Thyroid gland (tissue), 4 donors: ENCODE measurements around the gene ADGRB3. TPM values are rescaled to one million over a fixed set of nuclear protein-coding genes. Genes with fewer than 3 reads are reported as not detected.

Source experiments
- DNase-seq, 2 donors: peaks; one replicate each; pipeline ENCODE4 v3.0.0-alpha.2; 2019
- H3K27ac ChIP-seq, 3 donors: fragments of 200-600 bp; sonication (generic); 1 replicate in 2 of 3; 2 replicates in 1 of 3; pipeline ENCODE4 v1.5.1; 2016 to 2019; ENCODE audit warnings: mild to moderate bottlenecking in 1 of 3, moderate library complexity in 1 of 3
- H3K27me3 ChIP-seq: fragments of 200-600 bp; sonication (generic); one replicate; pipeline ENCODE4 v1.5.1; 2019
- H3K36me3 ChIP-seq, 2 donors: fragments of 200-600 bp; sonication (generic); one replicate each; pipeline ENCODE4 v1.5.1; 2016 to 2019
- H3K4me1 ChIP-seq, 2 donors: fragments of 200-600 bp; sonication (generic); one replicate each; pipeline ENCODE4 v1.5.1; 2017 to 2019
- H3K4me3 ChIP-seq, 3 donors: fragments of 200-600 bp; sonication (generic); replicated peaks in 1 of 3; 1 replicate in 2 of 3; 2 replicates in 1 of 3; pipeline ENCODE4 v1.5.1; 2016; ENCODE audit warnings: mild to moderate bottlenecking in 1 of 3
- H3K9me3 ChIP-seq: fragments of 200-600 bp; sonication (generic); one replicate; pipeline ENCODE4 v1.5.1; 2017
- POLR2A ChIP-seq, 2 donors: fragments of 450-650 bp; IDR thresholded peaks; one replicate each; pipeline ENCODE4 v1.6.1; 2017; ENCODE audit warnings: antibody characterized with exemption in 2 of 2, mild to moderate bottlenecking in 2 of 2, moderate library complexity in 1 of 2
- WGBS, 2 donors: methylation state at CpG; one replicate each; pipeline ENCODE4 v1.1.5; 2017; 5-methylcytosine and 5-hydroxymethylcytosine counted together
- intact Hi-C: fragments of 100-400 bp; cut with DNase I; formaldehyde crosslinking; loops from one replicate; pipeline ENCODE4 v1.15.1; 2023
- total RNA-seq, 4 donors: library from RNA; depleted of rRNA; stranded (reverse); fragments of >200 nt; gene quantifications; one replicate each; pipeline ENCODE4 v1.2.3, GENCODE V29; 2016
- TF ChIP-seq, protein P1 (sequence below), 6 experiments: fragments of 200-600 bp in 3 of 6; fragments of 450-650 bp in 3 of 6; sonication (generic) in 3 of 6; IDR thresholded peaks; one replicate each; pipeline ENCODE4 v1.5.1; 2016 to 2019; ENCODE audit warnings: antibody characterized with exemption in 6 of 6, mild to moderate bottlenecking in 2 of 6, inconsistent platforms in 1 of 6, moderate library complexity in 1 of 6

ADGRB3 gene
- total RNA-seq, 4 donors from 2014 or later: 0.45 to 3.0 (median 1.4) TPM

GRCh38 chr6:69022993-69023392, 387.9 kb downstream of the ADGRB3 start:
- 88% methylated on average over 1 of the region's 1 CpG for WGBS, 2 donors
- no peak overlapping the region for H3K27ac ChIP-seq
- H3K27me3 ChIP-seq: no peaks in the 10 kb centered on the region
- H3K36me3 ChIP-seq: no peaks in the 10 kb centered on the region
- H3K4me1 ChIP-seq: no peaks in the 10 kb centered on the region
- TF ChIP-seq, protein P1, sequence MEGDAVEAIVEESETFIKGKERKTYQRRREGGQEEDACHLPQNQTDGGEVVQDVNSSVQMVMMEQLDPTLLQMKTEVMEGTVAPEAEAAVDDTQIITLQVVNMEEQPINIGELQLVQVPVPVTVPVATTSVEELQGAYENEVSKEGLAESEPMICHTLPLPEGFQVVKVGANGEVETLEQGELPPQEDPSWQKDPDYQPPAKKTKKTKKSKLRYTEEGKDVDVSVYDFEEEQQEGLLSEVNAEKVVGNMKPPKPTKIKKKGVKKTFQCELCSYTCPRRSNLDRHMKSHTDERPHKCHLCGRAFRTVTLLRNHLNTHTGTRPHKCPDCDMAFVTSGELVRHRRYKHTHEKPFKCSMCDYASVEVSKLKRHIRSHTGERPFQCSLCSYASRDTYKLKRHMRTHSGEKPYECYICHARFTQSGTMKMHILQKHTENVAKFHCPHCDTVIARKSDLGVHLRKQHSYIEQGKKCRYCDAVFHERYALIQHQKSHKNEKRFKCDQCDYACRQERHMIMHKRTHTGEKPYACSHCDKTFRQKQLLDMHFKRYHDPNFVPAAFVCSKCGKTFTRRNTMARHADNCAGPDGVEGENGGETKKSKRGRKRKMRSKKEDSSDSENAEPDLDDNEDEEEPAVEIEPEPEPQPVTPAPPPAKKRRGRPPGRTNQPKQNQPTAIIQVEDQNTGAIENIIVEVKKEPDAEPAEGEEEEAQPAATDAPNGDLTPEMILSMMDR (IDR thresholded peaks at IDR 0.05): no peak
- TF ChIP-seq POLR2A (IDR thresholded peaks at IDR 0.05): no peak
- H3K4me3 ChIP-seq: no peak overlapping the region
- H3K9me3 ChIP-seq: no peaks in the 10 kb centered on the region
- intact Hi-C loops: no loop called here
- no peak for DNase-seq

- Histone ChIP-seq H3K27ac (no peak overlapping the region), H3K4me1 (no peaks in the 10 kb centered on the region), H3K4me3 (no peak overlapping the region), H3K27me3 (no peaks in the 10 kb centered on the region), H3K9me3 (no peaks in the 10 kb centered on the region), H3K36me3 (no peaks in the 10 kb centered on the region)
- intact Hi-C loops: no loop called here
- 92% methylated on average over 3 of the region's 3 CpGs for WGBS, 2 donors
- no peak for TF ChIP-seq POLR2A (IDR thresholded peaks at IDR 0.05)
- TF ChIP-seq, protein P1 (IDR thresholded peaks at IDR 0.05): no peak
- DNase-seq: no peak
Observed at GRCh38 chr6:69026243-69026642, 391.2 kb downstream of the ADGRB3 start.

- H3K4me1 ChIP-seq: no peaks in the 10 kb centered on the region
- WGBS, 2 donors: 61 to 62% methylated on average over 3 of the region's 3 CpGs
- H3K27ac ChIP-seq: no peak overlapping the region
- no peaks in the 10 kb centered on the region for H3K36me3 ChIP-seq
- no peak for DNase-seq
- no peak overlapping the region for H3K4me3 ChIP-seq
- no peaks in the 10 kb centered on the region for H3K9me3 ChIP-seq
- no peaks in the 10 kb centered on the region for H3K27me3 ChIP-seq
- TF ChIP-seq POLR2A (IDR thresholded peaks at IDR 0.05): no peak
- TF ChIP-seq, protein P1 (IDR thresholded peaks at IDR 0.05): no peak
- intact Hi-C loops: no loop called here
Observed at GRCh38 chr6:69026715-69027114, 391.6 kb downstream of the ADGRB3 start.

DNA sequence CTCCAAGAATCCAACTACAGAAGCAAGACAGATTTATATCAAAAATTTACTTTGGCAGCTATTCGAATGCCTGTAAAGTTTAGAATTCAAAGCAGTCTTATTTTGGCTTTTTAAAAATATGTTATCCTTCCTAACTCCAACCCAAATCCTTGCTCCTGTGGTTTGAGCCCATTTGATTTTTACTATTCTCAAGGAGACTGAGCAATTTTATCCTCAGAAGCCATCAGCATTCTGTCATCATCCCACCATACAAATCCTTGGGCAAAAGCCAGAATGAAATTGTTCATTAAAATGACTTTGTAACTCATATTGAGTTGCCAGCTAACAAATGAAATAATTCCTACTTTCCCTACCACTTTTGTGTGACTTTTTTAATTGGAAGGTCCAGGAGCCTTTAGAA, 392.8 kb downstream of the ADGRB3 start:
- 75 to 95% methylated on average over 1 of the region's 1 CpG for WGBS, 2 donors
- intact Hi-C loops: no loop called here
- TF ChIP-seq POLR2A (IDR thresholded peaks at IDR 0.05): no peak
- TF ChIP-seq, protein P1 (IDR thresholded peaks at IDR 0.05): no peak

DNA sequence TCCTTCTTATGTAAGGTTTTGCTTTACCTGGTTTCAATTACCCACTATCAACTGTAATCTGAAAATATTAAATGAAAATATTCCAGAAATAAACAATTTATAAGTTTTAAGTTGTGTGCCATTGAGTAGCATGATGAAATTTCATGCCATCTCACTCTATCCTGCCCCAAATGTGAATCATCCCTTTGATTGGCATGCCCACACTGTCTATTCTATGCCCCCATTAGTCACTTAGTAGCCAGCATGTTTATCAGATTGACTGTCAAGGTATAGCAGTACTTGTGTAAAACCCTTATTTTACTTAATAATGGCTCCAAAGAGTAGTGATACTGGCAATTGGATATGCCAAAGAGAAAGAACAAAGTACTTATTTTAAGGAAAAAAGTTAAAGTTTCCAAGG, 403.8 kb downstream of the ADGRB3 start:
- Histone ChIP-seq H3K36me3 (no peaks in the 10 kb centered on the region), H3K4me3 (no peak overlapping the region), H3K9me3 (no peaks in the 10 kb centered on the region), H3K27ac (no peak overlapping the region), H3K4me1 (no peaks in the 10 kb centered on the region), H3K27me3 (no peaks in the 10 kb centered on the region)
- intact Hi-C loops: no loop called here
- TF ChIP-seq, protein P1 (IDR thresholded peaks at IDR 0.05): no peak
- no peak for TF ChIP-seq POLR2A (IDR thresholded peaks at IDR 0.05)
- DNase-seq: no peak

More for the DNA sequence above, 392.8 kb downstream of the ADGRB3 start:
- no peak overlapping the region for H3K4me3 ChIP-seq
- no peaks in the 10 kb centered on the region for H3K9me3 ChIP-seq
- H3K27me3 ChIP-seq: no peaks in the 10 kb centered on the region
- no peaks in the 10 kb centered on the region for H3K36me3 ChIP-seq
- no peak for DNase-seq
- H3K27ac ChIP-seq: no peak overlapping the region
- H3K4me1 ChIP-seq: no peaks in the 10 kb centered on the region
